ENCODE results near the gene OPA1. TPM values are rescaled to one million over a fixed set of nuclear protein-coding genes. Genes with fewer than 3 reads are reported as not detected.

OPA1 gene
- total RNA-seq, 1 experiment from 2014 or later: 75.4 TPM

DNA sequence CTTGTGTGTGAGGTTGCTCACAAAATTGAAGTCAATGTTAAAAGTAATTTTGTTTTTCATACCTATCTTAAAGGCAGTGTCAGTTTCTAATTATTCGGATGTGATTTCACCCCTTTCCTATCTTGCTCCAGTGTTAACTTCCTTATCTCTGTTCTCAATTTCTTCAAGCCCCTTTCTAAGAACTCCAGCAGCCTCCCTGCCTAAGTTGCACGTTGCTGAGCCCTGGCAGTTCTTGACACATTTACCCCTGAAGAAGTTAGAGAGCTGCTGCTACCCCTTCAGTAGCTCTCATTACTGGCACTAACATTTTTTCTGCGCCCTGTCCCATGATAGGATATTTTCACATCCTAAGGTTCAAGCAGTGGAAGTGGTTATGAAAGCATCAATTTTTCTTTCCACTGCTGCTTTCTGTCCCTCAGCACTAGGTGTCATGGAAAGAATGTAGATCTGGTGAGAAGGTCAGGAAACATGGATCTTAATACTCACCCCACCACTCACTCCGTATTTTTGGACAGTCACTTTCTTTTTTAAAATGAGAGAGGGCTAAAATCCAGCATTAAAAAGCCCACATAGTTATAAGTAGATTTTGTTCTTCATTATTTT is 62.9 kb downstream of the OPA1 start:
- Histone ChIP-seq H3K27me3 (ENCODE audit: insufficient read depth, low read length) (no peaks in the 10 kb centered on the region), H2BK12ac (ENCODE audit: insufficient read length, low read depth, low read length) (no peak overlapping the region), H2BK20ac (ENCODE audit: low read depth, low read length, poor library complexity, severe bottlenecking) (no peak overlapping the region), H2BK15ac (ENCODE audit: low read depth, low read length) (no peak overlapping the region), H3K27ac (ENCODE audit: insufficient read length, low read depth, low read length) (no peak overlapping the region), H3K18ac (ENCODE audit: insufficient read length, low read depth, low read length) (no peak overlapping the region), H4K5ac (ENCODE audit: insufficient read length, low read depth, low read length) (no peak overlapping the region), H3K14ac (ENCODE audit: insufficient read depth, low read length) (no peak overlapping the region), H4K20me1 (ENCODE audit: control insufficient read depth, insufficient read depth, insufficient read length) (no peaks in the 10 kb centered on the region), H3K4me2 (ENCODE audit: insufficient read depth, insufficient read length, low read length) (no peak overlapping the region), H3K79me1 (ENCODE audit: insufficient read depth, low read depth, low read length, poor library complexity, severe bottlenecking) (no peaks in the 10 kb centered on the region), H2AK5ac (ENCODE audit: insufficient read length, low read length) (no peak overlapping the region), H3K79me2 (ENCODE audit: insufficient read depth, low read length) (no peaks in the 10 kb centered on the region), H3K9me3 (ENCODE audit: control insufficient read depth, low read depth, low read length) (no peaks in the 10 kb centered on the region), H4K91ac (ENCODE audit: insufficient read length, low read depth, low read length) (no peak overlapping the region), H4K8ac (replicated peaks; ENCODE audit: insufficient read length, low read depth, low read length) (no peak overlapping the region), H3K23ac (ENCODE audit: insufficient read length, low read depth, low read length) (no peak overlapping the region), H3K9ac (ENCODE audit: extremely low read depth, insufficient read length, low read length) (no peak overlapping the region), H3T11ph (ENCODE audit: low read length) (no peak overlapping the region), H3K23me2 (ENCODE audit: insufficient read length, low read depth, low read length, poor library complexity, severe bottlenecking) (no peaks in the 10 kb centered on the region), H3K4me1 (ENCODE audit: insufficient read depth, low read length) (peaks cover 2% of the 10 kb centered on the region; the same call in 1 of the 2 replicates), H2AFZ (ENCODE audit: low read length) (no peak overlapping the region), H2BK120ac (ENCODE audit: low read depth, low read length, poor library complexity, severe bottlenecking) (no peak overlapping the region), H3K4ac (ENCODE audit: low read depth, low read length) (no peak overlapping the region), H2BK5ac (ENCODE audit: insufficient read length, low read length) (no peak overlapping the region), H3K56ac (ENCODE audit: insufficient read length, low read depth, low read length) (no peak overlapping the region)
- no peak for DNase-seq
- H3K9me3 Mint-ChIP-seq: no peaks in the 10 kb centered on the region; a peak in 1 of 5 replicates
- H3K27ac Mint-ChIP-seq: peak overlapping the region; percentile 5 to 92 (median 17); a peak in 4 of 7 replicates
- peaks cover 31 to 33% of the 10 kb centered on the region in 2 experiments for H3K4me1 Mint-ChIP-seq
- no peaks in the 10 kb centered on the region for H3K27me3 Mint-ChIP-seq (ENCODE audit: low read depth)
- H3K36me3 Mint-ChIP-seq (ENCODE audit: insufficient read depth in 1 of 3, low read depth in 3 of 3): peaks cover 25 to 49% (median 48%) of the 10 kb centered on the region in 3 experiments; a peak in 6 of 7 replicates
- no peak overlapping the region for H3K4me3 Mint-ChIP-seq
- TF ChIP-seq, protein P1, sequence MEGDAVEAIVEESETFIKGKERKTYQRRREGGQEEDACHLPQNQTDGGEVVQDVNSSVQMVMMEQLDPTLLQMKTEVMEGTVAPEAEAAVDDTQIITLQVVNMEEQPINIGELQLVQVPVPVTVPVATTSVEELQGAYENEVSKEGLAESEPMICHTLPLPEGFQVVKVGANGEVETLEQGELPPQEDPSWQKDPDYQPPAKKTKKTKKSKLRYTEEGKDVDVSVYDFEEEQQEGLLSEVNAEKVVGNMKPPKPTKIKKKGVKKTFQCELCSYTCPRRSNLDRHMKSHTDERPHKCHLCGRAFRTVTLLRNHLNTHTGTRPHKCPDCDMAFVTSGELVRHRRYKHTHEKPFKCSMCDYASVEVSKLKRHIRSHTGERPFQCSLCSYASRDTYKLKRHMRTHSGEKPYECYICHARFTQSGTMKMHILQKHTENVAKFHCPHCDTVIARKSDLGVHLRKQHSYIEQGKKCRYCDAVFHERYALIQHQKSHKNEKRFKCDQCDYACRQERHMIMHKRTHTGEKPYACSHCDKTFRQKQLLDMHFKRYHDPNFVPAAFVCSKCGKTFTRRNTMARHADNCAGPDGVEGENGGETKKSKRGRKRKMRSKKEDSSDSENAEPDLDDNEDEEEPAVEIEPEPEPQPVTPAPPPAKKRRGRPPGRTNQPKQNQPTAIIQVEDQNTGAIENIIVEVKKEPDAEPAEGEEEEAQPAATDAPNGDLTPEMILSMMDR (conservative IDR thresholded peaks at IDR 0.05): no peak
- WGBS (ENCODE audit: extremely low coverage, insufficient read length, low lambda C conversion rate): no CpG with 5 or more reads among the region's 4 CpGs
